ENCODE measurements around the gene CD58.

CD58 gene

GRCh38 chr1:116538544-116538943, 32.3 kb downstream of the CD58 start:
- peak; percentile 22 for DNase-seq

GRCh38 chr1:116537898-116538297, 32.9 kb downstream of the CD58 start:
- DNase-seq, result no peak

GRCh38 chr1:116537040-116537831, 33.6 kb downstream of the CD58 start:
- DNase-seq, result no peak

GRCh38 chr1:116534014-116534739, 36.6 kb downstream of the CD58 start:
- no peak for DNase-seq

GRCh38 chr1:116533429-116533820, 37.4 kb downstream of the CD58 start:
- no peak for DNase-seq

- no peak for DNase-seq
Observed at GRCh38 chr1:116532671-116533428, 38.0 kb downstream of the CD58 start.

GRCh38 chr1:116531917-116532316, 38.9 kb downstream of the CD58 start:
- no peak for DNase-seq

- DNase-seq, result no peak
Observed at GRCh38 chr1:116529681-116530080, 41.1 kb downstream of the CD58 start.

- DNase-seq, result no peak
Observed at GRCh38 chr1:116529199-116529631, 41.6 kb downstream of the CD58 start.

GRCh38 chr1:116528329-116529083, 42.3 kb downstream of the CD58 start:
- DNase-seq, result no peak

- no peak for DNase-seq
Observed at GRCh38 chr1:116525440-116525839, 45.4 kb downstream of the CD58 start.

GRCh38 chr1:116521186-116521585, 49.6 kb downstream of the CD58 start:
- no peak for DNase-seq

- DNase-seq, result no peak
Observed at GRCh38 chr1:116518400-116518799, 52.4 kb downstream of the CD58 start.

- no peak for DNase-seq
Observed at GRCh38 chr1:116516631-116517030, 54.2 kb downstream of the CD58 start.

- DNase-seq, result no peak
Observed at GRCh38 chr1:116515702-116516101, 55.1 kb downstream of the CD58 start.

- peak; percentile 22 for DNase-seq
Observed at GRCh38 chr1:116514708-116515525, 55.9 kb downstream of the CD58 start.

- no peak for DNase-seq
Observed at GRCh38 chr1:116513956-116514355, 56.9 kb downstream of the CD58 start.

GRCh38 chr1:116511459-116512019, 59.3 kb downstream of the CD58 start:
- DNase-seq, result no peak

GRCh38 chr1:116510361-116510760, 60.5 kb downstream of the CD58 start:
- DNase-seq, result no peak

GRCh38 chr1:116508984-116509980, 61.5 kb downstream of the CD58 start:
- peak; percentile 24 for DNase-seq
